ENCODE measurements around the gene DDX28. TPM values are rescaled to one million over a fixed set of nuclear protein-coding genes. Genes with fewer than 3 reads are reported as not detected.
A peak's percentile ranks its signal among the peaks of the same experiment; 100 is the strongest.
"Not testable (repeated sequence)": the region's sequence is repeated elsewhere in the genome, so short reads cannot be mapped to it uniquely, and the experiment has no call there.

DDX28 gene
- total and polyA plus RNA-seq, 8 donors, result 4.6 to 9.7 (median 7.3) TPM; not detected in 2

DNA sequence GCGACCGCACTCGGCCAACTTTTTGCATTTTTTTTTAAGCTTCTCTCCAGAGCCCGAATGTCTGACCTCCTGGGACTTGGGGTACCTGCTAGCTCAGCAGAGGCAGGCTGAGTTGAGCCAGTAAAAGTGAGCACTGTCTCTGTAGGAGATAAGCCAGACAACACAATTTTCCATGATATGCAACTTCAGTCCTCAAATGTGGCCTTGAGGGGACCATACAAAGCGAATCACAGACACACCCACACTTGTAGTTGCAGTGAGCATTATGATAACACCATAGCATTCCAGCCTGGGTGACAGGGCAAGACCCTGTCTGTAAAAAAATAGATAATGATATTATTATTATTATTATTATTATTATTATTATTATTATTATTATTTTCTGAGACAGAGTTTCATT, 26.4 kb downstream of the DDX28 start:
- Histone ChIP-seq H3K27ac (no peak overlapping the region), H3K4me1 (peaks cover 11 to 42% (median 20%) of the 10 kb centered on the region in 4 donors), H3K36me3 (no peaks in the 10 kb centered on the region), H3K4me3 (no peak overlapping the region), H3K9me3 (no peaks in the 10 kb centered on the region), H3K27me3 (no peaks in the 10 kb centered on the region)
- no peak for TF ChIP-seq EP300 (IDR thresholded peaks at IDR 0.05)
- TF ChIP-seq CTCF (IDR thresholded peaks at IDR 0.05), result no peak
- TF ChIP-seq POLR2A (IDR thresholded peaks at IDR 0.05), result no peak
- no peak for TF ChIP-seq POLR2AphosphoS5 (IDR thresholded peaks at IDR 0.05)
- intact Hi-C loops (cut with DNase I; ENCODE audit: low total_unique reads), result no loop called here
- DNase-seq, result no peak
- 91 to 97% (median 94%) methylated on average over 5 of the region's 5 CpGs for WGBS, 5 donors

GRCh38 chr16:67995423-67995822, 27.6 kb downstream of the DDX28 start:
- Histone ChIP-seq H3K4me1 (peaks cover 11 to 33% (median 20%) of the 10 kb centered on the region in 4 donors), H3K4me3 (no peak overlapping the region), H3K27me3 (no peaks in the 10 kb centered on the region), H3K9me3 (no peaks in the 10 kb centered on the region), H3K36me3 (no peaks in the 10 kb centered on the region), H3K27ac (no peak overlapping the region)
- WGBS, 5 donors, result 44 to 70% (median 54%) methylated on average over 5 of the region's 5 CpGs
- intact Hi-C loops (cut with DNase I; ENCODE audit: low total_unique reads), result no loop called here
- no peak for DNase-seq
- TF ChIP-seq POLR2A (IDR thresholded peaks at IDR 0.05) (no peak), POLR2AphosphoS5 (IDR thresholded peaks at IDR 0.05) (no peak), CTCF (IDR thresholded peaks at IDR 0.05) (no peak), EP300 (IDR thresholded peaks at IDR 0.05) (no peak)

DNA sequence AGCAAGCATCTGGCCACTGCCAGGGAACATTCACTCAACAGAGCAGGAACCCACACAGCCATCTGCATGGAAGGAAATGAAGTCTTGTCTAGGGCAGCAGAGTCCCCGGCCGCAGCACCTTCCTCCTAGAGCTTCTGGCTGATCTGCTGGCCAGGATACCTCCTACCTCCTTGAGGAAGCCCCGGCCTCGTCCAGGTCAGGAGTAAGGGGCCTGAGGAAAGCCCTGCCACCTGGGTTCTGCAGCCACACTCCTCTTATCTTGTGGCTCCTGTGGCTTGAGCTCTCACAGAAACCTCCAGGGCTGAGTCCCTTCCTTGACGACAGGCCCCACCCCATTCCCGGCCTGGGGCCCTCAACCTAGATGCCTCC, 29.0 kb downstream of the DDX28 start:
- Histone ChIP-seq H3K4me3 (peak overlapping the region in 1 of 4 donors; percentile 42), H3K4me1 (peaks cover 11 to 21% (median 13%) of the 10 kb centered on the region in 4 donors), H3K27ac (peak overlapping the region; percentile 2 to 80 (median 72))
- H3K27me3 ChIP-seq, H3K9me3 ChIP-seq, H3K36me3 ChIP-seq, DNase-seq: not testable (repeated sequence)
- 48 to 64% (median 60%) methylated on average over 2 to 5 of the region's 6 CpGs for WGBS, 5 donors
- intact Hi-C loops (cut with DNase I; ENCODE audit: low total_unique reads), result loop anchor here (5.0 kb wide), 1 partner anchor 43 kb away; no protein-coding TSS in a partner anchor

DNA sequence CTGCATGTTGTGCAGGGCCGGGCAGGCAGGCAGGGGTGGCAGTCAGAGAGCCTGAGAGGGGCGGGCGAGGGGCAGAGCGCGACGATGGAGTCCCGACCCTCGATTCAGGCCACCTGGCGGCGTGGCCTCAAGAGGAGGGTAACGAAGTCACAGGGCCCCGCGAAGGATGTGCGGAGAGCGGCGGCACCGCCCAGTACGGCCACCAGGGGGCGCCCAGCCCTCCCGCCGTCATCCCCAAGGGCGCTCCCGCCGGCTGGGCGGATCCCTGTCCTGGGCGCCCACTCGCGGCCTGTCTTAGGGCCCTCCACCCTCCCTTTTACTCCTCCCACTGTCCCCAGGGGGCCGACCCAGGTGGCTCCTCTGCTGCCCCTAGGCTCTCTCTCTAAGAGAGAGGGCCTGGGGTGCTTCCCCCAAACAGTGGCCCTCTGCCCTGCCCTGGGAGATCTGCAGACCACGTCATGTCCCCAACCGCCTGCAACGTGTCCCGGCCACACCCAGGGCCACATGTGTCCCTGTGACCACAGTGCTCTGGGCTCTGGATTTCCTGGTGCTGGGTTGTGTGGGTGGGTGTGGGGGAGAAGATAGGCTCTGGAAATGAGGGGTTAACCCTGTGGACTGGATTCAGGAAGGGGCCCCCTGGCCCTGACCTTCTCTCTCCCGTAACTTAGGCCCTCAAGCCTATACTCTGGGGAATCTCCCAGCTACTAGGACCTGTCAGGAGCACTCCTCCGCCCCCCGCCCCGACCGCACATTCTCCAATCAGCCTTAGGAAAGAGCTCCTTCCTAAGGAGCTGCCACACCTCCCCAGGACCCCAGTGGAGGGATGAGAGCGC, 29.6 kb downstream of the DDX28 start:
- peak; percentile 82 to 93 for DNase-seq
- Histone ChIP-seq H3K27ac (peak overlapping the region; percentile 2 to 80 (median 72)), H3K4me1 (peaks cover 11 to 21% (median 13%) of the 10 kb centered on the region in 4 donors), H3K4me3 (peak overlapping the region; percentile 36 to 44 (median 42)), H3K27me3 (no peaks in the 10 kb centered on the region), H3K9me3 (no peaks in the 10 kb centered on the region), H3K36me3 (no peaks in the 10 kb centered on the region)
- TF ChIP-seq POLR2A (IDR thresholded peaks at IDR 0.05) (no peak), EP300 (IDR thresholded peaks at IDR 0.05) (no peak), POLR2AphosphoS5 (IDR thresholded peaks at IDR 0.05) (peak in 2 of 3 donors; percentile 7 to 51), CTCF (IDR thresholded peaks at IDR 0.05) (peak in 6 of 7 experiments; percentile 50 to 100 (median 96))
- intact Hi-C loops (cut with DNase I; ENCODE audit: low total_unique reads), result loop anchor here (5.0 kb wide), 1 partner anchor 44 kb away; no protein-coding TSS in a partner anchor
- WGBS, 5 donors, result 12 to 57% (median 18%) methylated on average over 9 to 39 of the region's 39 CpGs
